ENCODE data around the gene BMP10. TPM values are rescaled to one million over a fixed set of nuclear protein-coding genes. Genes with fewer than 3 reads are reported as not detected.

BMP10 gene
- total and polyA plus RNA-seq, 2 of the 8 experiments (the other 6 are each of a cell fraction or from before 2014, with no cell fraction given), result not detected

GRCh38 chr2:68909793-68910674 lies 38.8 kb upstream of the BMP10 start (continued):
- TF ChIP-seq CHD2 (IDR thresholded peaks at IDR 0.05; ENCODE audit: low read length) (no peak), RFX5 (IDR thresholded peaks at IDR 0.05; ENCODE audit: borderline replicate concordance, low read depth, low read length) (no peak), SAP30 (IDR thresholded peaks at IDR 0.05; ENCODE audit: insufficient read depth, insufficient replicate concordance, low read length) (no peak), EGR1 (IDR thresholded peaks at IDR 0.05; ENCODE audit: borderline replicate concordance, low read depth, low read length) (no peak), RNF2 (IDR thresholded peaks at IDR 0.05; ENCODE audit: borderline replicate concordance, low read depth, low read length, missing control alignments, poor library complexity, severe bottlenecking) (no peak), FOSL1 (IDR thresholded peaks at IDR 0.05; ENCODE audit: insufficient read depth, low read depth, low read length) (no peak), RAD21 (IDR thresholded peaks at IDR 0.05 in 1 of 2, conservative IDR thresholded peaks at IDR 0.05 in 1 of 2; ENCODE audit: low read depth in 2 of 2, low read length in 2 of 2) (peak; percentile 77 to 78), MAFK (IDR thresholded peaks at IDR 0.05; ENCODE audit: low read depth, low read length) (0 out of 2 replicates have a peak, but pooled peaks have one; percentile 6)
